Heart right ventricle (tissue), 16 donors: Measurements from ENCODE around the gene WFS1. TPM values are rescaled to one million over a fixed set of nuclear protein-coding genes. Genes with fewer than 3 reads are reported as not detected.
A peak's percentile ranks its signal among the peaks of the same experiment; 100 is the strongest.

Experiments
- ATAC-seq, 8 donors: fragments of 200-7000 bp; cut with Tn5 transposase; one replicate each; pipeline ENCODE4 v1.9.1; 2020; ENCODE audit warnings: mild to moderate bottlenecking in 8 of 8, moderate library complexity in 8 of 8, moderate number of reproducible peaks in 1 of 8
- DNase-seq, 2 donors: peaks; one replicate each; pipeline ENCODE4 v3.0.0-alpha.2; 2020
- H3K27ac ChIP-seq, 10 donors: fragments of 200-600 bp; sonication (generic) in 2 of 10; one replicate each; pipeline versions ENCODE4 v1.5.0 to v1.8.0; 2020 to 2022; ENCODE audit warnings: mild to moderate bottlenecking in 3 of 10
- H3K27me3 ChIP-seq, 7 donors: fragments of 200-600 bp; one replicate each; pipeline ENCODE4 v1.8.0; 2021 to 2022; ENCODE audit warnings: mild to moderate bottlenecking in 2 of 7
- H3K36me3 ChIP-seq, 9 donors: fragments of 200-600 bp; sonication (generic) in 1 of 9; one replicate each; pipeline versions ENCODE4 v1.5.0 to v1.8.0; 2020 to 2022; ENCODE audit warnings: mild to moderate bottlenecking in 2 of 9
- H3K4me1 ChIP-seq, 9 donors: fragments of 200-600 bp; sonication (generic) in 1 of 9; one replicate each; pipeline versions ENCODE4 v1.5.0 to v1.8.0; 2020 to 2022; ENCODE audit warnings: mild to moderate bottlenecking in 4 of 9
- H3K4me3 ChIP-seq, 10 donors: fragments of 200-600 bp; sonication (generic) in 2 of 10; one replicate each; pipeline versions ENCODE4 v1.5.0 to v1.8.0; 2020 to 2022; ENCODE audit warnings: mild to moderate bottlenecking in 7 of 10, moderate library complexity in 2 of 10
- H3K9me3 ChIP-seq, 11 donors: fragments of 200-600 bp in 10 of 11; sonication (generic) in 2 of 11; one replicate each; pipeline versions ENCODE4 v1.5.0 to v1.8.0; 2013 to 2022; ENCODE audit warnings: mild to moderate bottlenecking in 2 of 11, control low read depth in 1 of 11, moderate library complexity in 1 of 11
- CTCF ChIP-seq, 9 donors: fragments of 200-600 bp; sonication (generic) in 2 of 9; IDR thresholded peaks; one replicate each; pipeline versions ENCODE4 v1.5.0 to v1.8.0; 2021 to 2022; ENCODE audit warnings: antibody characterized with exemption in 9 of 9, mild to moderate bottlenecking in 5 of 9, moderate library complexity in 1 of 9
- WGBS, 2 donors: extraction: QIAGEN DNeasy Blood & Tissue Kit; methylation state at CpG; one replicate each; pipeline ENCODE4 v1.1.7; 2013; ENCODE audit warnings: inconsistent platforms in 1 of 2; 5-methylcytosine and 5-hydroxymethylcytosine counted together
- intact Hi-C, 10 donors: fragments of 100-400 bp; cut with DNase I; formaldehyde crosslinking; loops; one replicate each; pipeline versions ENCODE4 v1.11.1 to v1.14.2; 2022
- polyA plus RNA-seq, 2 donors: library from polyadenylated mRNA; stranded (reverse); fragments of 200-250 nt; gene quantifications; one replicate each; pipeline ENCODE4 v1.2.3, GENCODE V29; 2013
- total RNA-seq, 10 donors: library from RNA; stranded (reverse); fragmentation: NEBNext Ultra II Directional in 3 of 10; extraction: Animal tissue kit (Norgen Biotek cat#: 25700) in 3 of 10; gene quantifications; one replicate each; pipeline versions ENCODE4 v1.2.1 to v1.2.4, GENCODE V29; 2021 to 2023
- donor health status: Arrhythmogenic right ventricular cardiomyopathy.
- donor health status: ischemic (EF 13 %, LVEDD 7.1; RV severe dilation, severe dysfunction).
- donor health status: healthy with polysubstance abuse.
- donor health status: DM: no; HTN: yes; CAD: no.
- donor health status: DM: no; HTN: no; CAD: no.
- donor health status: ischemic (EF 25% LVEDD 6.9; RV normal size, moderate dysfunction).
- donor health status: ischemic (EF 25% LVEDD 5.7; RV mildly dilated, moderate dysfunction).
- donor health status: healthy.
- donor health status: DM: yes; HTN: yes; CAD: no.
- donor health status: Ischemic cardiomyopathy.
- donor health status: ischemic (EF 35%, LVEDD 5.7; RV mildly dilated, moderate dysfunction).
- donor health status: nonischemic (EF 11% LVEDD 7.7; RV severe dilation, severe dysfunction).
- donor health status: DM: yes; HTN: yes; CAD: no.
- donor health status: PGD.
- donor health status: ischemic (EF 29% LVEDD 5.4; RV normal size, mild dysfunction).
- donor health status: nonischemic (EF 23%, LVEDD 6.1; RV moderate dilation, normal function).

The WFS1 gene
- total and polyA plus RNA-seq, 12 donors = 35.0 to 119 (median 69.4) TPM

GRCh38 chr4:6329478-6330383 is 60.1 kb downstream of the WFS1 start:
- no peak for TF ChIP-seq CTCF (IDR thresholded peaks at IDR 0.05)
- Histone ChIP-seq H3K4me3 (no peak overlapping the region), H3K27me3 (peaks cover 0 to 27% (median 11%) of the 10 kb centered on the region in 7 donors), H3K27ac (no peak overlapping the region), H3K4me1 (peaks cover 0 to 19% (median 5%) of the 10 kb centered on the region in 9 donors), H3K36me3 (no peaks in the 10 kb centered on the region), H3K9me3 (peaks cover 0 to 8% (median 0%) of the 10 kb centered on the region in 11 donors)
- ATAC-seq (no peak), DNase-seq (no peak)
- intact Hi-C loops = loop anchor here in 6 of 10 donors (2.0 to 10.0 kb wide), 7 partner anchors 67 to 335 kb away; no protein-coding TSS in a partner anchor
- 77 to 79% methylated on average over 28 of the region's 28 CpGs for WGBS, 2 donors

- ATAC-seq = no peak
- intact Hi-C loops = loop anchor here in 5 of 10 donors (5.0 to 10.0 kb wide), 3 partner anchors 214 to 336 kb away; no protein-coding TSS in a partner anchor
- peaks cover 0 to 33% (median 15%) of the 10 kb centered on the region in 7 donors for H3K27me3 ChIP-seq
Observed at GRCh38 chr4:6330384-6330767, 60.7 kb downstream of the WFS1 start.

GRCh38 chr4:6331018-6331417 is 61.4 kb downstream of the WFS1 start:
- no peak for DNase-seq
- peak in 8 of 9 donors; percentile 41 to 57 (median 51) for TF ChIP-seq CTCF (IDR thresholded peaks at IDR 0.05)
- Histone ChIP-seq H3K9me3 (peaks cover 0 to 8% (median 0%) of the 10 kb centered on the region in 11 donors), H3K4me1 (peaks cover 0 to 9% (median 0%) of the 10 kb centered on the region in 9 donors), H3K27me3 (peaks cover 0 to 40% (median 15%) of the 10 kb centered on the region in 7 donors), H3K27ac (no peak overlapping the region), H3K4me3 (no peak overlapping the region), H3K36me3 (no peaks in the 10 kb centered on the region)
- intact Hi-C loops = loop anchor here in 5 of 10 donors (5.0 to 10.0 kb wide), 3 partner anchors 214 to 336 kb away; no protein-coding TSS in a partner anchor
- WGBS, 2 donors = 78 to 79% methylated on average over 8 of the region's 8 CpGs
- ATAC-seq = no peak

More at GRCh38 chr4:6330384-6330767, 60.7 kb downstream of the WFS1 start:
- Histone ChIP-seq H3K36me3 (no peaks in the 10 kb centered on the region), H3K4me3 (no peak overlapping the region), H3K4me1 (peaks cover 0 to 14% (median 5%) of the 10 kb centered on the region in 9 donors), H3K9me3 (peaks cover 0 to 8% (median 0%) of the 10 kb centered on the region in 11 donors), H3K27ac (no peak overlapping the region)
- TF ChIP-seq CTCF (IDR thresholded peaks at IDR 0.05) = no peak
- DNase-seq = no peak
- 82 to 85% methylated on average over 7 of the region's 7 CpGs for WGBS, 2 donors

GRCh38 chr4:6331468-6331867 is 61.8 kb downstream of the WFS1 start:
- intact Hi-C loops = loop anchor here in 5 of 10 donors (5.0 to 10.0 kb wide), 3 partner anchors 213 to 337 kb away; no protein-coding TSS in a partner anchor
- no peak for TF ChIP-seq CTCF (IDR thresholded peaks at IDR 0.05)
- H3K27ac ChIP-seq = no peak overlapping the region
- H3K27me3 ChIP-seq = peaks cover 0 to 44% (median 15%) of the 10 kb centered on the region in 7 donors
- no peaks in the 10 kb centered on the region for H3K36me3 ChIP-seq
- no peak overlapping the region for H3K4me3 ChIP-seq
- H3K9me3 ChIP-seq = peaks cover 0 to 8% (median 0%) of the 10 kb centered on the region in 11 donors
- peaks cover 0 to 9% (median 0%) of the 10 kb centered on the region in 9 donors for H3K4me1 ChIP-seq
- DNase-seq (no peak), ATAC-seq (no peak)
- 93 to 94% methylated on average over 6 of the region's 6 CpGs for whole genome bisulfite sequencing, 2 donors
